Measurements from ENCODE around the gene PREX1.

DNA sequence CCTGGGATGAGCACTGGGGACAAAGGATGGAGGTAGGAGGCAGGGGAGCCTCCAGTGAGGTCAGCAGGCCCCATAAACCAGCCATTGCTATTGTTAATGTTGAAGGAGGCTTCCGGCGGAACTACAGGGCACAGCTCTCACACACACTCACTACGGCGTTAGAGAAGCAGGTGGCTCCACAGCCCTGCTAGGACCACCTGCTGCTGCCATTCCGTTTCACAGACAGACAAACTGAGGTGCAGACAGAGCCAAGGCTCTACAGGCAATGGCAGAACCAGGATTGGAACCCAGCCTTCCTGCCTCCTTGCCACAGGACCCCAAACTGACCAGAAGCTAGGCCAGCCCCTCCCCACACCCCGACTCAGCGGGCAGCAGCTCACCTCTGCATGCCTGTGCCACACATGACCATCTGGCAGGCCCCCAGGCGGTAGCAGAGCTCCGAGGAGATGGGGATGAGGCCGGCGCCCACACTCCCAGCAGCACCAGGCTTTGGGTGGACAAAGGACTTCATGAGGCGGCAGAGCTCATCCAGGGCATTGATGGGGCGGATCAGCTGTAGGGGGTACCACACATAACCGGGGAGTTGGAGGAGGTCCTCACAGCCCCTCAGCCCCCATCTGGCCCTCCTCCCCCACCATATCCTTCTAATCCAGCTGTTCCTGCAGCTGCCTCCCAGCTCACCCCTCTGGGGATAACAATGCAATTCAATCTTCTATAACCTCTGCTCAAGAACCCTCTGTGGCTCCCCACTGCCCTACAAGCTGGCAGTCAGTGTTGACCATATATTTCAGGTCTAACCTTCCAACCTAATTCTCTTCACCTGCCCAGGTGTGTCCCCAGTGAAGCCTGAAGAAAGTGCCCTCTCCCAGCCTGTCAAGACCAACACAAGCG, 198.5 kb downstream of the PREX1 start:
- no peak for TF ChIP-seq POLR2A (IDR thresholded peaks at IDR 0.05)
- no peak for TF ChIP-seq EP300 (IDR thresholded peaks at IDR 0.05)
- TF ChIP-seq, protein P1, sequence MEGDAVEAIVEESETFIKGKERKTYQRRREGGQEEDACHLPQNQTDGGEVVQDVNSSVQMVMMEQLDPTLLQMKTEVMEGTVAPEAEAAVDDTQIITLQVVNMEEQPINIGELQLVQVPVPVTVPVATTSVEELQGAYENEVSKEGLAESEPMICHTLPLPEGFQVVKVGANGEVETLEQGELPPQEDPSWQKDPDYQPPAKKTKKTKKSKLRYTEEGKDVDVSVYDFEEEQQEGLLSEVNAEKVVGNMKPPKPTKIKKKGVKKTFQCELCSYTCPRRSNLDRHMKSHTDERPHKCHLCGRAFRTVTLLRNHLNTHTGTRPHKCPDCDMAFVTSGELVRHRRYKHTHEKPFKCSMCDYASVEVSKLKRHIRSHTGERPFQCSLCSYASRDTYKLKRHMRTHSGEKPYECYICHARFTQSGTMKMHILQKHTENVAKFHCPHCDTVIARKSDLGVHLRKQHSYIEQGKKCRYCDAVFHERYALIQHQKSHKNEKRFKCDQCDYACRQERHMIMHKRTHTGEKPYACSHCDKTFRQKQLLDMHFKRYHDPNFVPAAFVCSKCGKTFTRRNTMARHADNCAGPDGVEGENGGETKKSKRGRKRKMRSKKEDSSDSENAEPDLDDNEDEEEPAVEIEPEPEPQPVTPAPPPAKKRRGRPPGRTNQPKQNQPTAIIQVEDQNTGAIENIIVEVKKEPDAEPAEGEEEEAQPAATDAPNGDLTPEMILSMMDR (IDR thresholded peaks at IDR 0.05), result no peak

All from ovary (tissue), 3 donors.